ENCODE measurements around the gene UBE2M.
"Not testable (repeated sequence)": the region's sequence is repeated elsewhere in the genome, so short reads cannot be mapped to it uniquely, and the experiment has no call there.

UBE2M gene

DNA sequence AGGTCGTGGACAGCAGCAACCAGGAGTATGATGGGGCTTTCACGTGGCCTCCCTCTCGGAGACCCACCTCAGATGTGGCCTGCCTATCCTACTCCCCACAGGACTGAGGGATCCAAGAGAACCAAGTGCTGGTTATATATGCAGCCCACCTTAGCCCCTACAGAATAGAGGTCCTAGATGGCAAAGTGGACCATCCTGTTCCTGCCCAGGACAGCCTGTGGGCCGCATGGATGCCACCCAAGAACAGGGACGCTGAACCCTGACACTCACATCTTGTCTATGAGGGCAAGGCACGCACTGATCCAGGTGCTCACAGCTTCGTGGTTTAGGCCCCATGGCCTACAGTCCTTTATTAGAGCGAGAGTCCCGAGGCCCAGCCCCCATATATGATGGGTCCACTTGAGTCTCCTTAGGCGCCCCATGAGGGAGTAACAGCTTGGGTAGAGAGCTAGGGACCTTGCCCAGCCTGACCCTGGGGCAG lies 45.2 kb downstream of the UBE2M start:
- peaks cover 19% of the 10 kb centered on the region; the same call in 1 of the 2 replicates for H3K4me1 ChIP-seq (ENCODE audit: insufficient read depth, low read length)
- H3K9ac ChIP-seq (ENCODE audit: low read depth, low read length), result peak overlapping the region; percentile 59; the same call in 1 of the 2 replicates
- H3K27ac ChIP-seq (ENCODE audit: low read length), result no peak overlapping the region
- peaks cover 4% of the 10 kb centered on the region; the same call in 1 of the 2 replicates for H3K36me3 ChIP-seq (ENCODE audit: insufficient read depth, low read depth, low read length)
- no peaks in the 10 kb centered on the region for H3K27me3 ChIP-seq (ENCODE audit: insufficient read depth, low read length)
- no peak overlapping the region for H3K4me3 ChIP-seq (ENCODE audit: low read length)
- no peaks in the 10 kb centered on the region for H3K9me3 ChIP-seq (ENCODE audit: insufficient read depth, low read depth, low read length)

DNA sequence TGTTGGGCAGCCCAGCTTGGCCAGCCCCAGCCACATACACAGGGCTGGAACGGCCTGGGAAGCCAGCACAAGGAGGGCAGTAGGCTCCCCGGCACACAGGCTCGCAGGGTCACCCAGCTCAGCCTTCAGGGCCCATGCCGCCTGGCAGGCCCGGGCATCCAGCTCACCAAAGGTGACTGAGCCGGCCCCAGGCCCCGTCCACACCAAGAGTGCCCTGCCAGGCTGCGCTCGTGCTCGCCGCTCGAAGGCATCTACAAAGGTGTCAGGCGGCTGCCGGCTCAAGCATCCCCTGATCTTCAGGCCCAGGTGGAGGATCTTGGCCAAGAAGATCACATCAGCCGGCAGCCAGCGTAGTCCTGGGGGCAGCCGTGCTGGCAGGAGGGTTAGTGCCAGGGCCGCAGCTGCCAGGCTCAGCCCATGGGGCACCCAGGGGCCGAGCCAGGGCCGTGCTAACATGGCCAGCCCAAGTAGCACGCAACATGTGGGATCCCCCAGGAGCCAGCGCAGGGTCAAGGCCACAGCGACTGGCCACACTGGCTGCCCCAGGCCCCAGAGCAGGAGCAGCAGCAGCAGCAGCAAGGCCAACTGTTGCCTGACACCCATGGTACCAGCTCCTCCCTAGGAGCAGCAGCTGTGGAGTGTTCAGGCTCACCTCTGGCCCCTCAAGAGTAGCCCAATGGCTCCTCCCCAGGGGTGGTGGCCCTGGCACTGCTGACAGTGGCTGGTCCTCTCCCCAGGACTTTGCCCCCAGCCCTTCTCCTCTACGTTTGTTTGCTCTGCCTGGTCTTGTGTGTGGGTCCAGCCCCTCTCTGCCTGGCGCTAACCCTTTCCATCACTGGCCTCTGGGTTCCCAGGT lies 46.8 kb downstream of the UBE2M start, which contains the start of gene SLC27A5:
Gene SLC27A5, minus strand, starts transcription at position 640 of the 856 bp plus-strand sequence. Its CDS starts 37 bp downstream, at position 603.
- Histone ChIP-seq H3K9me3 (ENCODE audit: insufficient read depth, low read depth, low read length) (no peaks in the 10 kb centered on the region), H3K4me3 (ENCODE audit: low read length) (no peak within 1 kb of the TSS), H3K9ac (ENCODE audit: low read depth, low read length) (no peak within 1 kb of the TSS), H3K27me3 (ENCODE audit: insufficient read depth, low read length) (no peaks in the 10 kb centered on the region), H3K36me3 (ENCODE audit: insufficient read depth, low read depth, low read length) (peaks cover under 1% of the 10 kb centered on the region; the same call in 1 of the 2 replicates), H3K4me1 (ENCODE audit: insufficient read depth, low read length) (peaks cover 15% of the 10 kb centered on the region; the same call in 1 of the 2 replicates), H3K27ac (ENCODE audit: low read length) (no peak within 1 kb of the TSS)

DNA sequence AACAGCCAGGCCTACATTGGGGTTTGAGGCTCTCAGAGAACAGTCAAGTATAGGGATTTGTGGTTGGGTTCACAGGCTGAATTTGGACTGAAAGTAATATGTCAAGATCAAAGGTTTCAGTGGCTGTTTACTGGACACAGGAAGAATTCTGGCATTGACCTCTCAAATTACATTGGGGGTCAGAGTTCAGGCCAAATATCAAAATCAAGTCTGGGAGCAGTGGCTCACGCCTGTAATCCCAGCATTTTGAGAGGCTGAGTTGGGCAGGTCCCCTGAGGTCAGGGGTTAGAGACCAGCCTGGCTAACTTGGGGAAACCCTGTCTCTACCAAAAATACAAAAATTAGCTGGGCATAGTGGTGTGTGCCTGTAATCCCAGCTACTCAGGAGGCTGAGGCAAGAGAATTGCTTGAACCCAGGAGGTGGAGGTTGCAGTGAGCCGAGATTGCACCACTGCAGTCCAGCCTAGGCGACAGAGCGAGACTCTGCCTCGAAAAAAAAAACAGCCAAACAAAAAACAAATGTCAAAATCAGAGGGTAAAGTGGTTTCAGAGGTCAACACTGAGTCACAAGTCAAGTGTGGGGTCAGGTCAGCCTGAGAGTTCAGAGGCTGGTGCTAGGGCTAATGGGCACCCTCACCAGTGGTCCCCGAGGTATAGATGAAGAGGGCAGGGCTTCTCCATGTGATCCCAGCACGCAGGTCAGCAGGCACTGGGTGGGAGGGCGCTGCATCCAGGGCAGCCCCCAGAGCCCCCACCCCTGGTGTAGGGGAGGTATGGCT lies 48.1 kb downstream of the UBE2M start:
- Histone ChIP-seq H3K36me3 (ENCODE audit: insufficient read depth, low read depth, low read length) (no peaks in the 10 kb centered on the region), H3K27me3 (ENCODE audit: insufficient read depth, low read length) (no peaks in the 10 kb centered on the region), H3K9me3 (ENCODE audit: insufficient read depth, low read depth, low read length) (no peaks in the 10 kb centered on the region), H3K4me1 (ENCODE audit: insufficient read depth, low read length) (peaks cover 5% of the 10 kb centered on the region; the same call in 1 of the 2 replicates), H3K9ac (ENCODE audit: low read depth, low read length) (no peak overlapping the region), H3K27ac (ENCODE audit: low read length) (no peak overlapping the region), H3K4me3 (ENCODE audit: low read length) (no peak overlapping the region)

DNA sequence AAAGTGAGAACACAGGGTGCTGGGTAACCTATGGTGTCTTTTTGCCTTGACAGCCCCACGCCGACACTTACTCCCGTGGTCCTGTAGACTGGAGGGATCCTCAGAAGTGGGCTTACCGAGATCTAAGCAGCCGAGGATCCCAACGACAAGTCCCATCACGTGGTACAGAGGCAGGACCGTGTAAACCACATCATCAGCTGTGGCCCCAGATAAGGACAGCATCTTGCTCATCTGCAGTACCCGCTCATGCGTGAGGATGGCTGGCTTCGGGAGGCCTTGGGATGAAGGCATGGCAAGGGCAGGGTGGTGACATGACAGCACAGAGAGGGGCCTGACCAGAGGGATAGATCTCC lies 48.7 kb downstream of the UBE2M start:
- H3K9ac ChIP-seq (ENCODE audit: low read depth, low read length), result no peak overlapping the region
- H3K27me3 ChIP-seq (ENCODE audit: insufficient read depth, low read length), result no peaks in the 10 kb centered on the region
- no peaks in the 10 kb centered on the region for H3K9me3 ChIP-seq (ENCODE audit: insufficient read depth, low read depth, low read length)
- H3K27ac ChIP-seq (ENCODE audit: low read length), result no peak overlapping the region
- H3K4me1 ChIP-seq (ENCODE audit: insufficient read depth, low read length), result peaks cover 4% of the 10 kb centered on the region; the same call in 1 of the 2 replicates
- no peaks in the 10 kb centered on the region for H3K36me3 ChIP-seq (ENCODE audit: insufficient read depth, low read depth, low read length)
- H3K4me3 ChIP-seq (ENCODE audit: low read length), result no peak overlapping the region

DNA sequence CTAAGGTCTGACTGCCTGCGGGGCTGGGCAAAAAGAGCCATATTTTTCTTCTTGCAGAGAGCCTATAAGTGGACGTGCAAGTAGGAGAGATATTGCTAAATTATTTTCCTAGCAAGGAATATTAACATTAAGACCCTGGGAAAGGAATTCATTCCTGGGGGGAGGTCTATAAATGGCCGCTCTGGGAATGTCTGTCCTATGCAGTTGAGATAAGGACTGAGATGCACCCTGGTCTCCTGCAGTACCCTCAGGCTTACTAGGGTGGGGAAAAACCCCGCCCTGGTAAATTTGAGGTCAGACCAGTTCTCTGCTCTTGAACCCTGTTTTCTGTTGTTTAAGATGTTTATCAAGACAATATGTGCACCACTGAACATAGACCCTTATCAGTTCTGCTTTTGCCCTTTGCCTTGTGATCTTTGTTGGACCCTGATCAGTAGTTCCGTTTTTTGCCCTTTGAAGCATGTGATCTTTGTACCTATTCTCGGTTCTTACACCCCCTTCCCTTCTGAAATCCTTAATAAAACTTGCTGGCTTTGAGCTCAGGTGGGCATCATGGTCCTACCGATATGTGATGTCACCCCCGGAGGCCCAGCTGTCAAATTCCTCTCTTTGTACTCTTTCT lies 50.7 kb downstream of the UBE2M start:
- not testable (repeated sequence) for H3K4me3 ChIP-seq (ENCODE audit: low read length); H3K9ac ChIP-seq (ENCODE audit: low read depth, low read length); H3K9me3 ChIP-seq (ENCODE audit: insufficient read depth, low read depth, low read length); H3K4me1 ChIP-seq (ENCODE audit: insufficient read depth, low read length); H3K27ac ChIP-seq (ENCODE audit: low read length); H3K27me3 ChIP-seq (ENCODE audit: insufficient read depth, low read length); H3K36me3 ChIP-seq (ENCODE audit: insufficient read depth, low read depth, low read length)

Measured in iPS-20b (cell line).